Fibroblast of gingiva (primary cell): ENCODE data around the gene CYB561D2.
"Not testable (repeated sequence)": the region's sequence is repeated elsewhere in the genome, so short reads cannot be mapped to it uniquely, and the experiment has no call there.

ENCODE experiments used
- DNase-seq: peaks from one replicate; pipeline ENCODE4 v3.0.0-alpha.2; 2011; ENCODE audit warnings: low read depth

Gene CYB561D2

GRCh38 chr3:50350527-50351322 lies at the start of gene CYB561D2, which contains the start of gene NPRL2:
CYB561D2 (plus strand) TSS chr3:50350862; CDS start chr3:50351434, 572 bp downstream.
NPRL2 (minus strand) TSS chr3:50350775; CDS start chr3:50350652, 123 bp downstream.
- peak; percentile 92 for DNase-seq

DNA sequence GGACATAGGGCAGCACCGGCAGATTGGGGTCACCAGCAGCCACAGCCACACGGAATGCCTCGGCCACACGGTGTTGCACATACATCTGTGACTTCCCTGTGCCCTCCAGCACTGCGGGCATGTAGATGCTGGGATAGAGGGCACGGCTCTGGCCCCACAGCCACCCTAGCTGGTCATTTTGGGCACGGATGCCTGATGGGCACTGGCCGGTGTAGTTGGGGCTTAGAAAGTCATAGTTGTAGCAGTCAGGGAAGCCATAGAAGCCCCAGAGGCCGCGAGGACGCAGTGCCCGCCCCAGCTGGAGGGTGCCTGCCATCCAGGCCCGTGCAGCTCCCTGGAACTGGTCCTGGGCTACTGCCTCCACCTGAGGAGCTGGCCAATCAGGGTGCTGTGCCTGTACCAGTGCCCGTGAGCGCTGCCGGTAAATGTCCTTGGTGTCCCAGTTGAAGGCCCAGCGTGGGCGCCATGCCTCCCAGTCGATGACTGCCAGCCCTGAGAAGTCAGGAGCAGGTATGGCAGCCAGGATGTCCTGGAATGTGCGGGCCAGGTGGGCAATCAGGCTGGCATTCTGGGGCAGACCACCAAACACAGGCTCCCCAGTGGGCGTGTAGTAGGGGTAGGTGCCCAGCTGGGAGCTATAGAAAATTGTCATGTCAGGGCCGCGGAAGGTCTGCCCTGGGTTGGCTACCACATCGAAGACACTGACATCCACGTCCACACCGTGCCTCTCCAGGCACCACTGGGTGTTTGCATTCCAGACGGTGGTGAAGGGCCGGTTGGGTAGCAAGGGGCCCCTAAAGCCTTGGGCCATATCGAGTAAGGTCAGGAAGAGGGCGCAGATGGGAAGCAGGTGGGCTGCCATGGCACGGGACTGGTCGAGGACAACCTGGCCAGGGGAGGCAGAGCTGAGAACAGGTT lies 48.3 kb upstream of the CYB561D2 start:
- no peak for DNase-seq

- no peak for DNase-seq
These were observed 47.4 kb upstream of the CYB561D2 start, which contains the start of gene HYAL1 for GRCh38 chr3:50303013-50303815. HYAL1 (minus strand) TSS chr3:50303574; CDS start chr3:50302956, 618 bp downstream.

DNA sequence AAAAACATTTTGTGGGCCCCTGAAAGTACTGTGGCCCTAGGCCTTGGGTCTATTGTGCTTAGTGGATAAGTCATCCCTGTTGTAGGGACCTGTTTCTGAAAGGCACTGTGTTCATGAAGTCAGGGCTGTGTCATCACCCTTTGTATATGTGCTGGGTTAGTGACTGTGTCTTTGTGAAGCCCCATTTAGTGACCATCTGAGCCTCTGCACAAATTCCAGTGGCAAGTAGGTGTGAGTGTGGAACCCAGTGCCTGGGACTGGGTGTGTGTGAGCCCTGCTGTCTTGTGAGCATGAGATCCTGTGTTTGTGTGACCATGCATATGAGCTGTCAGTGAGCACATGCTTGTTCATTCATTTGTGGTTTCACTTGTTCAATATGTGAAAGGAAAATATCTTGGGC lies 46.1 kb upstream of the CYB561D2 start:
- no peak for DNase-seq

GRCh38 chr3:50312041-50312440 lies 38.6 kb upstream of the CYB561D2 start:
- DNase-seq, result not testable (repeated sequence)

DNA sequence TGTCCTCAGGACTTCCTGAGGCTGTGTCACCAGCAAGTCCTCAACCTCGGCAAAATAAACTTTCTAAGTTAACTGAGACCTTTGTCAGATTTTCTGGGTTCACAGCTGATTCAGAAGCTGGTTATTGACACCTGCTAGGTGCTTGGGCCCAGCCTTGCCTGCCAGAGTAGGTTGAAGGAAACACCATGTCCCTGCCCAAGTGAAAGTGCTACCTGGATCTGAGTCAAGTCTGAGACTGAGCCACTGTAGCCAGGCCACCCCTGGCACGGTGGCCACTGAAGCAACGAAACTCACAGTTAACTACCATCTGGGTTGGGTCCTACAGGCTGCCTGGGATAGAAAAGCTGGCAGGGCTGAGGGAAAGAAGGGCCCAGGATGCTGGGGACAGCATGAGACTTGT lies 36.3 kb upstream of the CYB561D2 start:
- no peak for DNase-seq

- no peak for DNase-seq
These were observed 35.8 kb upstream of the CYB561D2 start for GRCh38 chr3:50314816-50315215.

GRCh38 chr3:50316657-50317242 lies 33.9 kb upstream of the CYB561D2 start:
- no peak for DNase-seq

DNA sequence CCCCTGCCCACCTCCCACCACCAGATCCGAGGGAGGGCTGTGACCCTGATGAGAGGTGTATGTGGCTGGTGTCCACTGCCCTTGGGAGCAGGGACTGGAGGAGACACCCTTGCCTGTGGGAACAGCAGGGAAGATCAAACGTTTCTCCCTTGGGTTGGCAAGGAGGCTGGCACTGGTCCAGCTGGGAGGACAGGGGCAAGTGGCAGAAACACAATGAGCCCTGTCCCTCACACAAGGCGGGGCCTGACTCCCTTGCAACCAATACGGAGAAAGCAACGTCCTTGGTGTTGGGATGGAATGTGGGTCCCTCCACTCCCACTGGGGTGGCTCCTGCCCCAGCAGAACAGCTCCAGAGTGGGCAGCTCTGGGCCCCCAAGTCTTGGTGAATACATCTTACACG lies 33.4 kb upstream of the CYB561D2 start:
- no peak for DNase-seq

GRCh38 chr3:50318163-50318562 lies 32.5 kb upstream of the CYB561D2 start:
- DNase-seq, result no peak

DNA sequence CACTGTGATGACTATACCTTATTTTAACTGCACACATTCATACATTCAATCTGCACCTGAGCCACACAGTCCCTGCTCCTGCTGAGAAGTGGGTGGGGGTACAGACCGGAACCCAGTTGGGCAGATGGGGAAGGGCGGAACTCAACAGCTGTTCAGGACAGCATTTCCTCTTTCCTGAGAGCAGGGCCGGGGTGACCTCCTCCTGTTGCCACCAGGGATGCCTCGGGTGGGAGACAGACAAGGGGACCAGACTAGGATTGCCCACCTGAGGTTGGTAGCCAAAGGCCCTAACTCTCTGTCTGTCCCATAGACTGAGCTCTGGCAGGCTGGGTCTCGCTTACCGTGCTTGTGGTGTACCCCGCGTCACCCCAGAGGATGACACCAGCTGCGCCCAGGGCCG lies 32.0 kb upstream of the CYB561D2 start:
- DNase-seq, result no peak

- no peak for DNase-seq
These were observed 31.3 kb upstream of the CYB561D2 start for GRCh38 chr3:50319181-50319893.

- no peak for DNase-seq
These were observed 30.6 kb upstream of the CYB561D2 start for GRCh38 chr3:50319894-50320625.

GRCh38 chr3:50320853-50321335 lies 29.8 kb upstream of the CYB561D2 start:
- peak; percentile 70 for DNase-seq

GRCh38 chr3:50321336-50322114 lies 29.1 kb upstream of the CYB561D2 start:
- DNase-seq, result peak; percentile 85

- no peak for DNase-seq
These were observed 28.6 kb upstream of the CYB561D2 start for GRCh38 chr3:50322115-50322385.

DNA sequence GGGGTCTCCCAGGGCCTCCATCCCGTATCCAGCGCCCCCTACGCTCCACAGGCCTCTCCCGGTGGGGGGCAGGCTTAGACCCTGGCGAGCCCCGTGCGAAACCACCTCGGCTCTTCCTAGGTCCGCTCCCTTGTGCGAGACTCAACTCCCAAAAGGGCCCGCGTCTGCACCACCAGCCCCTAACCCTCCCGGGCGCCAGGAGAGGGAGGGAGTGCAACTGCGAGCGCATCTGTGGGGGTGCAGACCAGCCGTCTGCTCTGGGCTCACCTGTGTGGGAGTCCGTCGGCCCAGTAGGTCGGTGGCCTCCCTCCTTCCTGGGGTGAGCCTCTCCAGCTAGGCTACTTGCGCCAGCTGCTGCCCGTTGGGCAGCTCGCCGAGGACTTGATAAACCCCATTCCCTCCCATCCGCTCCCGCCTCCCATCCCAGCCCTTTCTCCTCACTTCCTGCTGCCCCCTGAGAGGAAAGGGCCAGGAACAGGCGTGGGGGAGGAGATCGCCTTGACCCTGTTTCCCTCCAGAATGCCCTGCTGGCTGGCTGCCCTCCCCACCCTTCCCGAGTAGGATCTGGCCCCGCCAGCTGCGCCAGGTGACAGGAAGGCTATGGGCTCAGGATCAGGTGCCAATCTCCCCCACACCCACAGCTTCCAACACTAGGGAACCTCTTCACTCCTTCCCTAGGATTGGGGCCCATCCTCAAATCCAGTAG lies 28.1 kb upstream of the CYB561D2 start, which contains the start of gene HYAL2:
TSS of gene HYAL2 (minus strand) at position 360 of the 706 bp plus-strand sequence. CDS start 2,256 bp downstream, outside the sequence.
- DNase-seq, result no peak

- no peak for DNase-seq
These were observed 27.5 kb upstream of the CYB561D2 start for GRCh38 chr3:50323092-50323600.
